ENCODE results near the gene HNRNPF. TPM values are rescaled to one million over a fixed set of nuclear protein-coding genes. Genes with fewer than 3 reads are reported as not detected.
"Not testable (repeated sequence)": the region's sequence is repeated elsewhere in the genome, so short reads cannot be mapped to it uniquely, and the experiment has no call there.

Gene HNRNPF
- total RNA-seq, 4 donors from 2014 or later, result 138 to 215 (median 180) TPM

DNA sequence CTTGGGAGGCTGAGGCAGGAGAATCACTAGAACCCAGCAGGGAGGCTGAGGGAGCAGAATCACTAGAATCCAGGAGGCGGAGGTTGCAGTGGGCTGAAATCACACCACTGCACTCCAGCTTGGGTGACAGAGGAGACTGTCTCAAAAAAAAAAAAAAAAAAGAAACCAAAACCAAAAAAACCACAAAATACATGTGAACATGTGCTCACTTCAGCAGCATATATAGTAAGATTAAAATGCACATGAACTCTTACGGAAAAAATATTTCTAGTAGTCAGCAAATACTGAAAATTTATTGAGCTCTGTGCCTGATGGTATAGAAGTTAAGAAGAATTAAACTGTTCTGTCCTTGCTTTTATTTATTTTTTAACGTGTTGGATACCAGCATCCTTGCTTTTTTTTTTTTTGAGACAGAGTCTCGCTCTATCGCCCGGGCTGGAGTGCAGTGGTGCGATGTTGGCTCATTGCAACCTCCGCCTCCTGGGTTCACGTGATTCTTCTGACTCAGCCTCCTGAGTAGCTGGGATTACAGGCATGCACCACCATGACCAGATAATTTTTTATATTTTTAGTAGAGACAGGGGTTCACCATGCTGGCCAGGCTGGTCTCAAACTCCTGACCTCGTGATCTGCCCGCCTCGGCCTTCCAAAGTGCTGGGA is 18.3 kb upstream of the HNRNPF start:
- Histone ChIP-seq H3K9me3 (no peaks in the 10 kb centered on the region), H3K4me3 (no peak overlapping the region), H3K36me3 (no peaks in the 10 kb centered on the region), H3K27me3 (no peaks in the 10 kb centered on the region), H3K4me1 (no peaks in the 10 kb centered on the region), H3K27ac (no peak overlapping the region)
- no peak for TF ChIP-seq EP300 (IDR thresholded peaks at IDR 0.05)
- TF ChIP-seq POLR2AphosphoS5 (IDR thresholded peaks at IDR 0.05), result no peak
- no peak for TF ChIP-seq POLR2A (IDR thresholded peaks at IDR 0.05)
- TF ChIP-seq, protein P1, sequence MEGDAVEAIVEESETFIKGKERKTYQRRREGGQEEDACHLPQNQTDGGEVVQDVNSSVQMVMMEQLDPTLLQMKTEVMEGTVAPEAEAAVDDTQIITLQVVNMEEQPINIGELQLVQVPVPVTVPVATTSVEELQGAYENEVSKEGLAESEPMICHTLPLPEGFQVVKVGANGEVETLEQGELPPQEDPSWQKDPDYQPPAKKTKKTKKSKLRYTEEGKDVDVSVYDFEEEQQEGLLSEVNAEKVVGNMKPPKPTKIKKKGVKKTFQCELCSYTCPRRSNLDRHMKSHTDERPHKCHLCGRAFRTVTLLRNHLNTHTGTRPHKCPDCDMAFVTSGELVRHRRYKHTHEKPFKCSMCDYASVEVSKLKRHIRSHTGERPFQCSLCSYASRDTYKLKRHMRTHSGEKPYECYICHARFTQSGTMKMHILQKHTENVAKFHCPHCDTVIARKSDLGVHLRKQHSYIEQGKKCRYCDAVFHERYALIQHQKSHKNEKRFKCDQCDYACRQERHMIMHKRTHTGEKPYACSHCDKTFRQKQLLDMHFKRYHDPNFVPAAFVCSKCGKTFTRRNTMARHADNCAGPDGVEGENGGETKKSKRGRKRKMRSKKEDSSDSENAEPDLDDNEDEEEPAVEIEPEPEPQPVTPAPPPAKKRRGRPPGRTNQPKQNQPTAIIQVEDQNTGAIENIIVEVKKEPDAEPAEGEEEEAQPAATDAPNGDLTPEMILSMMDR (IDR thresholded peaks at IDR 0.05), result no peak
- no peak for ATAC-seq
- WGBS, 2 donors (ENCODE audit: low coverage in 1 of 2), result 89 to 91% methylated on average over 8 to 10 of the region's 12 CpGs

DNA sequence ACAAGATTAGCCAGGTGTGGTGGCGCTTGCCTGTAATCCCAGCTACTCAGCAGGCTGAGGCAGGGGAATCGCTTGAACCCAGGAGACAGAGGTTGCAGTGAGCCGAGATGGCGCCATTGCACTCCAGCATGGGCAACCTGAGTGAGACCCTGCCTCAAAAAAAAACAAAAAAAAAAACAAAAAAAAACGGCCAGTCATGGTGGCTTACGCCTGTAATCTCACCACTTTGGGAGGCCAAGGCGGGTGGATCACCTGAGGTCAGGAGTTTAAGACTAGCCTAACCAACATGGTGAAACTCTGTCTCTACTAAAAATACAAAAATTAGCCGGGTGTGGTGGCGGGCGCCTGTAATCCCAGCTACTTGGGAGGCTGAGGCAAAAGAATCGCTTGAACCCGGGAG is 17.5 kb upstream of the HNRNPF start:
- not testable (repeated sequence) for H3K4me1 ChIP-seq, H3K4me3 ChIP-seq, H3K36me3 ChIP-seq, ATAC-seq, H3K27ac ChIP-seq, H3K9me3 ChIP-seq, H3K27me3 ChIP-seq
- 93% methylated on average over 10 of the region's 12 CpGs; no CpG with 5 or more reads in 1 of the 2 donors for WGBS, 2 donors (ENCODE audit: low coverage in 1 of 2)

DNA sequence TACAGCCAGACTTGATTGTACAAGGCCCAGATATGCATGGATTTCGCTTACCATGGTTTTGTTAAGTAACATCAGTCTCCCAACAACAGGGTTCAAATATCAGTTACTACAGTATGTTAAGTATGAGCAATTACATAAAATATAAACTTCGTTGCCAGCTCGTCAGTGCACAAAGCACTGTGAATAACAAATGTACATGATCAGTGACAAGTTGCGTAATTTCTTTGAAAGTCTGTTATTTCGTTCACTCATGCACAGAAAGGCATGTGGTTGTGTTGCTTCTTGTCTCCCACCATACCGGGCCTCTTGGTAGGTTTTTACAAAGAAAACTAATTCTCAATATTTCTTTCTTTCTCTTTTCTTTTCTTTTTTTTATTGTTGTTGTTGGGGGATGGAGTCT is 15.4 kb upstream of the HNRNPF start:
- Histone ChIP-seq H3K9me3 (no peaks in the 10 kb centered on the region), H3K4me1 (peaks cover 0 to 19% (median 4%) of the 10 kb centered on the region in 3 donors), H3K27me3 (no peaks in the 10 kb centered on the region), H3K36me3 (no peaks in the 10 kb centered on the region), H3K4me3 (no peak overlapping the region), H3K27ac (no peak overlapping the region)
- TF ChIP-seq, protein P1 (IDR thresholded peaks at IDR 0.05), result no peak
- TF ChIP-seq EP300 (IDR thresholded peaks at IDR 0.05) (no peak), POLR2AphosphoS5 (IDR thresholded peaks at IDR 0.05) (no peak), POLR2A (IDR thresholded peaks at IDR 0.05) (no peak)
- 81 to 87% methylated on average over 5 to 6 of the region's 6 CpGs for WGBS, 2 donors (ENCODE audit: low coverage in 1 of 2)
- ATAC-seq, result no peak

DNA sequence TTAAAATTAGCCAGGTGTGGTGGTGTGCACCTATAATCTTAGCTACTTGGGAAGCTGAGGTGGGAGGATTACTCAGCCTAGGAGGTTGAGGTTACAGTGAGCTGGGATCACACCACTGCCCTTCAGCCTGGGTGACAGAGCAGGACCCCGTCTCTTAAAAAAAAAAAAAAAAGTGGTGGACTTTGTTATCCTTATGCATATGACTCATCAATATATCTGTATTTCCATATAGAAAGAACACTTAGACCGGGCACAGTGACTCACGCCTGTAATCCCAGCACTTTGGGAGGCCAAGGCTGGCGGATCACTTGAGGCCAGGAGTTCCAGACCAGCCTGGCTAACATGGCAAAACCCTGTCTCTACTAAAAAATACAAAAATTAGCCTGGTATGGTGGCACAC is 13.0 kb upstream of the HNRNPF start:
- H3K36me3 ChIP-seq, ATAC-seq, H3K27me3 ChIP-seq, H3K4me3 ChIP-seq, H3K9me3 ChIP-seq: not testable (repeated sequence)
- H3K27ac ChIP-seq, result peak overlapping the region in 3 of 4 donors; percentile 95 to 99 (median 97)
- WGBS, 2 donors (ENCODE audit: low coverage in 1 of 2), result 84 to 88% methylated on average over 3 to 4 of the region's 4 CpGs
- H3K4me1 ChIP-seq, result peaks cover 0 to 19% (median 4%) of the 10 kb centered on the region in 3 donors

- H3K27me3 ChIP-seq, result no peaks in the 10 kb centered on the region
- WGBS, 2 donors (ENCODE audit: low coverage in 1 of 2), result 77 to 87% methylated on average over 2 to 6 of the region's 6 CpGs
- H3K9me3 ChIP-seq, result no peaks in the 10 kb centered on the region
- no peaks in the 10 kb centered on the region for H3K36me3 ChIP-seq
- TF ChIP-seq EP300 (IDR thresholded peaks at IDR 0.05) (no peak), POLR2A (IDR thresholded peaks at IDR 0.05) (no peak), POLR2AphosphoS5 (IDR thresholded peaks at IDR 0.05) (no peak)
- TF ChIP-seq, protein P1 (IDR thresholded peaks at IDR 0.05), result no peak
- no peak for ATAC-seq
- peak overlapping the region in 1 of 2 donors; percentile 62 for H3K4me3 ChIP-seq
- H3K4me1 ChIP-seq, result peaks cover 0 to 19% (median 4%) of the 10 kb centered on the region in 3 donors
- peak overlapping the region; percentile 87 to 99 (median 96) for H3K27ac ChIP-seq
Observed at GRCh38 chr10:43421519-43421918, 12.5 kb upstream of the HNRNPF start.

- no peak for ATAC-seq
- H3K9me3 ChIP-seq, result no peaks in the 10 kb centered on the region
- WGBS, 2 donors (ENCODE audit: low coverage in 1 of 2), result 12 to 14% methylated on average over 4 of the region's 4 CpGs
- H3K36me3 ChIP-seq, result no peaks in the 10 kb centered on the region
- H3K4me3 ChIP-seq, result peak overlapping the region; percentile 40 to 62
- TF ChIP-seq POLR2AphosphoS5 (IDR thresholded peaks at IDR 0.05), result no peak
- no peak for TF ChIP-seq POLR2A (IDR thresholded peaks at IDR 0.05)
- TF ChIP-seq EP300 (IDR thresholded peaks at IDR 0.05), result no peak
- TF ChIP-seq, protein P1 (IDR thresholded peaks at IDR 0.05), result no peak
- H3K27me3 ChIP-seq, result no peaks in the 10 kb centered on the region
- H3K4me1 ChIP-seq, result peaks cover 0 to 19% (median 4%) of the 10 kb centered on the region in 3 donors
- H3K27ac ChIP-seq, result peak overlapping the region; percentile 87 to 99 (median 96)
Observed at GRCh38 chr10:43421201-43421507, 12.2 kb upstream of the HNRNPF start.

Data from gastroesophageal sphincter (tissue), 4 donors.